Stimulated activated CD4-positive, alpha-beta T cell treated with anti-CD3 and anti-CD28 coated beads, Interleukin-12 subunit alpha, Interleukin-12 subunit beta, amount 100 ng/mL, for 48 hours (primary cell): ENCODE measurements around the gene PSG4.
"Not testable (repeated sequence)": the region's sequence is repeated elsewhere in the genome, so short reads cannot be mapped to it uniquely, and the experiment has no call there.

Experiments
- DNase-seq, 3 donors: peaks; one replicate each; pipeline ENCODE4 v3.0.0-alpha.2; 2020; ENCODE audit warnings: low read depth in 2 of 3, low spot score in 1 of 3

Gene PSG4

GRCh38 chr19:43198686-43199419 is 6.6 kb downstream of the PSG4 start:
- DNase-seq: peak in 1 of 3 donors; percentile 3

- DNase-seq: not testable (repeated sequence)
These were observed 7.6 kb downstream of the PSG4 start for GRCh38 chr19:43197666-43198397.

- DNase-seq: not testable (repeated sequence)
These were observed 11.0 kb downstream of the PSG4 start for GRCh38 chr19:43194397-43194796.

GRCh38 chr19:43192381-43193155 is 12.9 kb downstream of the PSG4 start:
- DNase-seq: not testable (repeated sequence)

GRCh38 chr19:43188092-43188491 is 17.3 kb downstream of the PSG4 start:
- DNase-seq: not testable (repeated sequence)

GRCh38 chr19:43186311-43186935 is 19.0 kb downstream of the PSG4 start, which contains the start of gene PSG5:
TSS of gene PSG5 (minus strand) at chr19:43186536. CDS start at chr19:43186405, 131 bp downstream.
- DNase-seq: not testable (repeated sequence)

GRCh38 chr19:43181869-43182771 is 23.3 kb downstream of the PSG4 start:
- DNase-seq: not testable (repeated sequence)

GRCh38 chr19:43179569-43180147 is 25.8 kb downstream of the PSG4 start:
- not testable (repeated sequence) for DNase-seq

- DNase-seq: not testable (repeated sequence)
These were observed 26.9 kb downstream of the PSG4 start for GRCh38 chr19:43178577-43178976.

GRCh38 chr19:43165906-43166305 is 39.5 kb downstream of the PSG4 start:
- not testable (repeated sequence) for DNase-seq

GRCh38 chr19:43163135-43163534 is 42.3 kb downstream of the PSG4 start:
- DNase-seq: not testable (repeated sequence)

GRCh38 chr19:43162261-43162660 is 43.2 kb downstream of the PSG4 start:
- DNase-seq: not testable (repeated sequence)

- DNase-seq: no peak
These were observed 53.2 kb downstream of the PSG4 start for GRCh38 chr19:43152214-43152613.

- DNase-seq: not testable (repeated sequence)
These were observed 55.6 kb downstream of the PSG4 start for GRCh38 chr19:43149788-43150187.

GRCh38 chr19:43148233-43148632 is 57.2 kb downstream of the PSG4 start:
- DNase-seq: no peak
